GM04503 (cell line): ENCODE measurements around the gene RASAL1.
A peak's percentile ranks its signal among the peaks of the same experiment; 100 is the strongest.

Experiments
- DNase-seq: peaks from one replicate; pipeline ENCODE4 v3.0.0-alpha.2; 2012; ENCODE audit warnings: low read depth

RASAL1 gene

DNA sequence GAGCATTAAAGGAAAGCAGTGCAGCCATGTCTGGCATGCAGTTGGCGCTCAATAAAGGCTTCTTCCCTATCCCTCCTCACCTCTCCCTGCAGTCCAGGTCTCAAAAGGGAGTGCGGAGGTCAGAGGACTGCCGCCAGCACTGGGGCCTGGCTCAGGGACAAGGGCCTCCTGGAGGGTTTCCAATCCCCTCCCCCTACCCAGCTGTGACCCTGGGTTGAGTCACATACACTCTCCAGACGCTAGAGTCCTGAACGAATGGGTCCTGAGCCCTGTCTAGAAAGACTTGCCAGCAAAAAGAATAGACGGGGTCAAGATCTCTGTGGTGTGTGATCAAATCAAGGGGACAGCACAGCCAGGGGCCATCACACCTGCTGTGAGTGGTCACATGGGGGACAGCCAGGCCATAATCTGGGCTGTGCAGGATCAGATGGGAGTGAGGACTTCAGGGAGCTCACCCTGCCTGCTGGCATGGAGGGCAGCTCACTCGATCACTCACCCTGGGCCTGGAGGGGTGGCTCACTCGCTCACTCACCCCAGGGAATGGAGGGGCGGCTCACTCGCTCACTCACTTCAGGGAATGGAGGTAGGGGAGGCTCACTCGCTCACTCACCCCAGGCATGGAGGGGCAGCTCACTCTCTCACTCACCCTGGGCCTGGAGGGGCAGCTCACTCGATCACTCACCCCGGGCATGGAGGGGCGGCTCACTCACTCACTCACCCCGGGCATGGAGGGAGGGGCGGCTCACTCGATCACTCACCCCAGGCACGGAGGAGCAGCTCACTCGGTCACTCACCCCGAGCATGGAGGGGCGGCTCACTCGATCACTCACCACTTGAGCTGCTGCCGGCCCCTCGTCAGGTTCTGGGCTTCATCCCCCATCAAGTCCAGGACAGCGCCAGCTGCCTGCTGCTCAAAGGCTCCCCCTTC lies 26.8 kb upstream of the RASAL1 start:
- DNase-seq, result no peak

DNA sequence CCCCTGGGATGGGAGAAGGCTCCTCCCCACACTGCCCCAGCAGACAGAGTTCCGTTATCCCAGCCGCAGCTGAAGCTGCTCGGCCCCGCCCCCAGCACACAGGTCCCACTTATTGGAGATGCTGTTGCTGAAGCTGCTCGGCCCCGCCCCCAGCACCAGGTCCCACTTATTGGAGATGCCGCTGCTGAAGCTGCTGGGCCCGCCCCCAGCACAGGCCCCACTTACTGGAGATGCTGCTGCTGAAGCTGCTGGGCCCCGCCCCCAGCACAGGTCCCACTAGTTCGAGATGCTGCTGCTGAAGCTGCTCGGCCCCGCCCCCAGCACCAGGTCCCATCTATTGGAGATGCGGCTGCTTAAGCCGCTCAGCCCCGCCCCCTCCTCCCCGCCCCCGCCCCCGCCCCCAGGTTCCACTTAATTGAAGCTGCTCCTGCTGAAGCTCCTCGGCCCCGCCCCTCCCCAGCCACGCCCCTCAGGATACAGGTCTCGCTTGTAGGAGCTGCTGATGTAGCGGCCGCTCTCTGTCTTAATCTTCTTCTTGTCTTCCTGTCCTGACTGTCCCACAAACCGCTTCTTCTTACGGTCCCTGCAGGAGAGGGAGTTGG lies 26.0 kb upstream of the RASAL1 start:
- DNase-seq, result no peak

DNA sequence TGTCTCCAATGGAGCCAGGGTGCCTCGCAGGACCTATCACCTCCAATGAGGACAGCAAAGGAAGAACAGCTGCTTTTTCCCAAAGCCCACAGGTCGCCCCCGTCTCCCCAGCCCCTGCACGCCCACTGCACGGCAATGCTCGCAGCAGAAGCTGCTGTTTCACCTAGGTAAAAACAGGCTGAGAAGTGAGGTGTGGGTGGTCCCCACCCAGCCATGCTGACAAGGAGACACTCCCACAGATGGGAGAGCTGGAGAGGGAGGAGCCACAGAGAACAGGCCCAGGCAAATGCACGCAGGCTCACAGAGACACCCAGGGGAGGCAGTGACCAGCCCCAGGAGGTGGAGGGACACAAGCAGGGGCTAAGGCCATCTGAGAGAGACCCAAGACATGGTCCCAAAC lies 24.4 kb upstream of the RASAL1 start:
- DNase-seq, result no peak

DNA sequence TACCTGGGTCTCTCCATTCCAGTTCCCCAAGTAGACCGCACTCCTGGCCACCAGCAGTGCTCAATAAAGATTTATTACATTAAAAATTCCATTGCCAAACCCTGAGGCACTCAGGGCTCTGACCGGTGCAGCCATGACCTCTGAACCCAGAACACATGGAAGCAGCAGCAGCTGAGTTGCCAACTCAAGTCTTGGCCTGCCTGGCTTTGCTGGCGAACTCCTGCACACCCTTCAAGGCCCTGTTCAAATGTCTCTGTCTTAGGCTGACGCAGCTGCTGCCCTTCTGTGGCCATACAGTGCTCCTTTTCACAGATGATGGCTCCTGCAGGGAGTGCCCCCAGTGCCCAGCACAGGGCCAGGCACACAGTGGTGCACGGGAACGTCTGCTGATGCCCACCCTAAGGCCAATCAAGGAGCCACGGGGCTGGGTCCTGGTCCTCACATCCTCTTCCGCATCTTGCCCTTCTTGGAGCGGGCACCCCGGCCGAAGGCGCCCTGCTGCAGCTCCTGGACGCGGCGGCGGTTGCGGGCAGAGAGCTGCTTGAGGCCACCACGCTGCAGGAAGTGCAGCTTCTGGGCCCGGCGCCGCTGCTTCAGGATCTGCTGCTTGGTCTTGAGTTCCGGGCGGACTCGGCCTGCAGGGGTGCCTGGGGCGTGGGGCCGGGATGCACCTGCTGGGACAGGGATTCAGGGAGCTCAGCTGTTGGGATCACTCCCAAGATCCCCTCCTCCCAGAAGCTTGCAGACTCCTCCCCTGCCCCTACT lies 23.1 kb upstream of the RASAL1 start:
- no peak for DNase-seq

DNA sequence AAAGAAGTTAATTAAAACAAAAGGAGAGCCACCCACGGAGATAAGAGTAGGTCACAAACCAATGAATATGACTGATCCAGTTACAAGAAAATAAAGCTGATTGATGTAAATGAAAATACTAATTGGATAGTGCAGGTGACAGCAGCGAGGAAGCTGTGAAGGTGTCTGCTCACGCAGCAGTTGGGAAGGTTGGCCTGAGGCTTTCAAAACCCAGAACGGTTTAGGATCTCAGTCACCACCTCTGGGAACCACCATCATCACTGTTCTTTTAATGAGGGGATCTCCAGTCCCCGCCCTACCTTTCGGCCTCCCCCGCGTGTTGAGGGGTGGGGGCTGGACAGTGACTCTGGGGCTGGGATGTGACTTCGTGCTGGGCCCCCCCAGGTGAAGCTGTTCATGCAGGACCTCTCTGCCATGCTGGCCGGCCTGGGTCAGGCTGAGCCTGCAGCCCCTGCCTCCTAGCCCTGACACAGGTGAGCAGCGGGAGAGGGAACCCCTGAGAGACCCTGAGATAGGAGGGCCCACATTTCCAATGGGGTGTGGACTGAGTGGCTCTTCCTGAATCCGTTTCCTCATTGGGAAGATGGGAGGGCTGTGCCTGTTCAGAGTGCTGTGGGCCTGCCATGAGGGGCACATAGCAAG lies 21.8 kb upstream of the RASAL1 start:
- no peak for DNase-seq

DNA sequence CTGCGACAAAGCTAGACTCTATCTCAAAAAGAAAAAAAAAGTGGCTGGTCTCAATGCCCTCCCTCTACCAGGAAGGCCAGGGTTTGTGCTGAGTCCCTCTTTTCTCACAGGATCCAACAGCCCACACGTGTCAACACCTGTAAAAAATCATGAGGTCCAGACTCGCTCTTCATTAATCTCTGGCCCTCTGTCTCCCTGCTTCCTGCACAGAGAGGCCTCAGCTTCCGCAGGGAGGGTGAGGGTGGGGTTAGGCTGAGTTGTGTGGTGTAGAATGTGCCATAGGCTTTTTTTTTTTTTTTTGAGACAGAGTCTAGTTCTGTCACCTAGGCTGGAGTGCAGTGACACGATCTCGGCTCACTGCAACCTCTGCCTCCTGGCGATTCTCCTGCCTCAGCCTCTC lies 20.1 kb upstream of the RASAL1 start:
- DNase-seq, result no peak

DNA sequence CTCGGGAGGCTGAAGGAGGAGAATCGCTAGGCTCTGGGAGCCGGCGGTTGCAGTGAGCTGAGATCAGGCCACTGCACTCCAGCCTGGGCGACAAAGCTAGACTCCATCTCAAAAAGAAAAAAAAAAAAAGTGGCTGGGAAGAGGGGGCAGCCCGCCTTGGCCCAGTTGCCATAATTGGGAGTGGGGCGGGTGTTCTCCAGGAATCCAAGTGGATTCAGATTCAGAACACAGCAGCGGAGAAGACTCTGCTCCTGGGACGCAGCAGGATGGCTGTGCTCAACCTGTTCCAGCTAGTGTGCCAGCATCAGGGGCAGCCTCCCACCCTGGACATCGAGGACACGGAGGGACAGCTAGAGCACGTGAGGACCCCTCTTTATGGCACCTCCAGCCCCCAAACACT lies 19.5 kb upstream of the RASAL1 start:
- no peak for DNase-seq

DNA sequence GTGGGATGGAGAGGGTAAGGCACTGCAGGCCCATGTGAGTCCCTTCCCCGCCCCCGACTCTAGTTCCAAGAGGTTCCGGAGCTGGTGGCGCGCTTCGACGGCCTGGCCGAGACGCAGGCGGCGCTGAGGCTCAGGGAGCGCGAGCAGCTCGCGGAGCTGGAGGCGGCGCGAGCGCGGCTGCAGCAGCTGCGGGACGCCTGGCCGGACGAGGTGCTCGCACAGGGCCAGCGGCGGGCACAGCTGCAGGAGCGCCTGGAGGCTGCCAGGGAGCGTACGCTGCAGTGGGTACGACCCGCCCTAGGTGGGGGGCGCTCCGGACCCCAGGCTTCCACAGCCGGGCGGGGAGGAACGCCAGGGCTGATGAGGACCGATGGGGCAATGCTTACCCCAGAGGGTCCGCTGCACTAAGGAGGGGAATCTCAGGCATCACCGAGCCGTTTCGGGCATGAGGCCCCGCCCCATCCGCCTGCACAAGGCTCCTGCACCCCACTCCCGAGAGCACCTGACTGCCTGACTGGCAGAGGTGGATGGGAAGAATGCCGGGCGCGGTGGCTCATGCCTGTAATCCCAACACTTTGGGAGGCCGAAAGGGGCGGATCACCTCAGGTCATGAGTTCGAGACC lies 18.9 kb upstream of the RASAL1 start:
- DNase-seq, result no peak

DNA sequence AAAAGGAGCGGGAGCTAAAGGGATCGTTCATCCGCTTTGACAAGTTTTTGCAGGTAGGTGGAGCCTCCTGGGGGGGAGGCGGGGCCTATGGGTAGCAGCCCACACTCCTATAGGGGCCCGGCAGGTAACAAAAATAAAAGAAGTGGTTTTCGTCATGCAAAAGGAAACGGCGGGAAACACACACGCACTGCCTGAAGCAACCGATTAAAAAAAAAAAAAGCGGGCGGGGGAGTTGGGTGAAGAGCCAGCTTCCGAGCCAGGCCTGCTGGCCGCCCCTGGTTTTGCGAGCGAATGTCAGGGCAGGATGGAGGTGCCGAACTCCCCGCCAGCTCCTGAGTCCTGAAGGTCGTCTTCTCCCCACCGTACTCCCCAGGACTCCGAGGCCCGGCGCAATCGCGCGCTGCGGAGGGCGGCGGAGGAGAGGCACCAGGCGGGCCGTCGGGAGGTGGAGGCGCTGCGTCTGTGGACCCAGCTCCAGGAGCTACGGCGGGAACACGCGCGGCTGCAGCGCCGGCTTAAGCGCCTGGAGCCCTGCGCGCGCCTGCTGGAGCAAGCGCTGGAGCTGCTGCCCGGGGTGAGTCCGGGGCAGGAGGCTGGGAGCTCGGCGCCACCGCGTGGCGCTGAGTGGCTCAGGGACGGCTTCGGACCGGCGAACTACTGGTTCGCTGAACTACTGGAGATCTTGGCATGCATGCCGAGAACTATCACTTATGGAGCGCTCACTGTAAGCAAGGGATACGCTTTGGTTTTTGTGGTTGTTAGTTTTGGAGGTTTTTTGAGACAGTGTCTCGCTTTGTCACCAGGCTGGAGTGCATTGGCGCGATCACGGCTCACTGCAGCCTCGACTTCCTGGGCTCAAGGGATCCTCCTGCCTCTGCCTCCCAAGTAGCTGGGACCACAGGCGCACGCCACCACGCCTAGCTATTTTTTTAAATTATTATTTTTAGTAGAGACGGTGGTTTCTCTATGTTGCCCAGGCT lies 17.6 kb upstream of the RASAL1 start:
- DNase-seq, result peak; percentile 13

DNA sequence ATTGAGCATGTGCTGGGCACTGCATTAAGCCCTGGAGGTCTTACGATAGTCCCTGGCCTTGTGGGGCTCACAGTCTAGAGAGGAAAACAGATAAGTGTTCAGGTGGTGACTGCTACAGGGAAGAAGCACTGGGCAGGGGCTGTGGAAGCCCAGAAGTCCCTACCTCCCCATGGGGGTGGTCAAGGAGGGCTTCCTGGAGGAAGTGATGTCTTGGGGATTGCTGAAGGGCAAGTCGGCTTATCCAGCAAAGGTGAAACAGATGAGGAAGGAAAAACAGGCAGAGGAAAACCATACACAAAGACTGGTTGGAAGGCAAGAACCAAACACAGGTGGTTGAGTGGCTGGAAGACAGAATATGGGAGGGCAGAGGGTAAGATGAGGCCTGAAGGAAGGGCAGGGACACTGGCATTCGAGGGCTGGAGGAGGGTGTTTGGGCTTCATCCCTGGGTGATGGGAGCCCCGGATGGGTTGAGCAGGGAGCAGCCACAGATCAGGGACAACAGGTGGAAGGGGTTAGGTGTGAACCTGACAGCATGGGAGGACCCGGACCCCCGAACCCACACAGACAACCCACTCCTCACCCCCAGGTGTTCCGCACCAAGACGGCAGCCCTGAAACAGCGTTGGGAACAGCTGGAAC lies 16.8 kb upstream of the RASAL1 start:
- no peak for DNase-seq

DNA sequence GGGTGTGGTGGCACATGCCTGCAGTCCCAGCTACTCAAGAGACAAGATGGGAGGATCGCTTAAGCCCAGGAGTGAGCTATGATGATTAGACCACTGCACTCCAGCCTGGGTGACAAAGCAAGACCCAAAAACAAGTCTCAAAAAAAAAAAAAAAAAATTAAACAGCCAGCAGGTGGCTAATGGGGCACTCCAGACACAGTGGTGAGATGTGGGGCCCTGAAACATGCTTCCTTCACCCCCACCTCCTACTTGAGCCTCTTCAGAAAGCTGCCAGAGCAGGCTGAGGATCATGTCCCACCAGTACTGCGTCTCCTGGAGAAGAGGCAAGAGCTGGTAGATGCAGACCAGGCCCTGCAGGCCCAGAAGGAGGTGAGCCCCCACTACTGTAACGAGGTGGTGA lies 16.1 kb upstream of the RASAL1 start:
- no peak for DNase-seq

DNA sequence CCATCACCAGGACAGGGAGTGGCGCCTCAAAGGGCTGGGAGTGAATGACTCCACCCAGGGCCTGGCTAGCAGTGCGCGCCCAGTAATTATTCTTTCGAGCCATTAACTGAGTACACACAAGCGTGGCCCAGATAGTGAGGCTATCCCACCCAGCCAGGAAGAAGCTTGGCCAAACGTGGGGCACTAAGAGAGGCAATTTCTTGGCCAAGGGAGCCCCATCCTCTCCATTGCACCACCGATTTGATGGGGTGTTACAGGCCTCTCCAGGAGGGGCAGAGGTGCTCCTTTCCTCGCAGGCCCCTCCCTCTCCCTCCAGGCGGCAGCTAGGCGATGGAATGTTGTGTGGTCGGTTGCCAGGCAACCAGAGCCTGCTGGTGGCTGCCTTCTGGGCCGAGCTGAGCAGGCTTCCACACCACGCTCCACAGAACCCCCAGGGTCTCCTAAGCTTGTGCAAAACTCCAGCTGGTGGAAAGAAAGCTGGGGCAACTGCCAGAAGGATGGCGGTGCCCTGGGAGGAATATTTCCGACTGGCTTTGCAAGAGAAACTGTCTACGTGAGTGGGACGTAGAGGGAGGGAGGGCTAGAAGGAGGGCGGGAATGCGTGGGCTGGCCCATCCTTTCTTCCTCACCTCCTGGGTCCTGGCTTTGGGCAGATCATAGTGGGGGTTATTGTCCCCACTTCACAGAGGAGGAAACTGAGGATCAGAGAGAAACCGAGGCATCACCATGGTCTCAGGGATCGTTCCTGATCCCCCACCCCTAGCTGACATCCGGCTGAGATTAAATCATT lies 14.0 kb upstream of the RASAL1 start, which contains the start of gene CFAP73:
Gene CFAP73, plus strand, starts transcription at position 364 of the 790 bp plus-strand sequence. Its CDS starts 134 bp downstream, at position 498.
- peak; percentile 52 for DNase-seq

DNA sequence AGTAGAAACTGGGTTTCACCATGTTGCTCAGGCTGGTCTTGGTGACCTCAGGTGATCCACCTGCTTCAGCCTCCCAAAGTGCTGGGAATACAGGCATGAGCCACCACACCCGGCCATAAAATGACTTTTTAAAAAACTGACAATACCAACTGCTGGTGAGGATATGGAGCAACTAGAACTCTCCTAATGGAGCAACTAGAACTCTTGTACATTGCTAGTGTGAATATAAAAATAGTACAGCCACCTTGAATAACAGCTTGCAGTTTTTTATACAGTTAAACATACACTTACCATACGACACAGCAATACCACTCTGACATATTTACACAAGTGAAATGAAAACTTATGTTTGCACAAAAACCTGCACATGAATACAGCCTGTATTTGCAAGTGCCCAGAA lies 11.4 kb upstream of the RASAL1 start:
- no peak for DNase-seq

DNA sequence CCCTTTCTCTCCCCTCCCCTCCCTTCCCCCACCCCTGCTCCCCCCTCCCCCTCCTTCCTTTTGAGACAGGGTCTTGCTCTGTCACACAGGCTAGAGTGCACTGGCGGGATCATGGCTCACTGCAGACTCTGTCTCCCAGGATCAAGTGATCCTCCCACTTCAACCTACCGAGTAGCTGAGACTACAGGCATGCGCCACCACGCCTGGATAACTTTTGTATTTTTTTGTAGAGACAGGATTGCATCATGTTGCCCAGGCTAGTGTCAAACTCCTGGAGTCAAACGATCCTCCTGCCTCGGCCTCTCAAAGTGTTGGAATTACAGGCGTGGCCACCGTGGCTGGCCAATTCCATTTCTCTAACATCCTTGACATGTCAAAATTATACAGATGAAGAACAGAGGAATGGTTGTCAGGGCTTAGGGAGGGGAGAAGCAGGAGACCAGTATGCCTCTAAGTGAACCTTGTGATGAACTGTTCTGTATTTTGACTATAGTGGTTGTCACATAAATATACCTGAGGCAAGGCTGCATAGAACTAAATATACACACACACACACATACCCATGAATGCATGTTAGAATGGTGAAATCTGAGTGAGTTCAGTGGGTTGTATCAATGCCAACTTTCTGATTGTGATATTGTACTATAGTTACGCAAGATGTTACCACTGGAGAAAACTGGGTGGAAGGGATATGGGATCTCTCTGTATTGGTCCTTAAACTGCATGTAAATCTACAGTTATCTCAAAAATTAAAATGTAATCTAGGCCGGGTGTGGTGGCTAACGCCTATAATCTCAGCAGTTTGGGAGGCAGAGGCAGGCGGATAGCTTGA lies 10.4 kb upstream of the RASAL1 start:
- DNase-seq, result no peak

DNA sequence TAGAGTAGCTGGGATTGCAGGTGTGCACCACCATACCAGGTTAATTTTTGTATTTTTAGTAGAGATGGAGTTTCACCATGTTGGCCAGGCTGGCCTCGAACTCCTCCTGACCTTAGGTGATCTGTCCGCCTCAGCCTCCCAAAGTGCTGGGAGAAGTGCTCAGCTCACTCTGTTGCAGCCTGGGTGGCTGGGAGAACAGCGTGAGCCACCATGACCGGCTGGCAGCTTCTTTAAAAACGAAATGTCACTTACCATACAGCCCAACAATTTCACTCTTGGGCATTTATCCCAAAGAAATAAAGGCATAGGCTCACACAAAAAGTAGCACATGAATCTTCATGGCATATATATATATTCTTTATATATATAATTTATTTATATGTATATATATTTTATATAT lies 9.2 kb upstream of the RASAL1 start:
- DNase-seq, result no peak

DNA sequence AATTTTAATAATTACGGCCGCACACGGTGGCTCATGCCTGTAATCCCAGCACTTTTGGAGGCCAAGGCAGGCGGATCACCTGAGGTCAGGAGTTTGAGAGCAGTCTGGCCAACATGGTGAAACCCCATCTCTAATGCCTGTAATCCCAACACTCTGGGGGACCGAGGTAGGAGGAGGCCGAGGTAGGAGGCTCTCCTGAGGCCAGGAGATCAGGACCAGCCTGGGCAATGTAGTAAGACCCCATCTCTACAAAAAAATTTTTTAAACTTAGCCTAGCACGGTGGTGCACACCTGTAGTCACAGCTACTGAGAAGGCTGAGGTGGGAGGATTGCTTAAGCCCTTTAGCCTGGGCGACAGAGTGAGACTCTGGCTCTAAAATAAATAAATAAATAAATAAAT lies 8.4 kb upstream of the RASAL1 start:
- DNase-seq, result no peak

DNA sequence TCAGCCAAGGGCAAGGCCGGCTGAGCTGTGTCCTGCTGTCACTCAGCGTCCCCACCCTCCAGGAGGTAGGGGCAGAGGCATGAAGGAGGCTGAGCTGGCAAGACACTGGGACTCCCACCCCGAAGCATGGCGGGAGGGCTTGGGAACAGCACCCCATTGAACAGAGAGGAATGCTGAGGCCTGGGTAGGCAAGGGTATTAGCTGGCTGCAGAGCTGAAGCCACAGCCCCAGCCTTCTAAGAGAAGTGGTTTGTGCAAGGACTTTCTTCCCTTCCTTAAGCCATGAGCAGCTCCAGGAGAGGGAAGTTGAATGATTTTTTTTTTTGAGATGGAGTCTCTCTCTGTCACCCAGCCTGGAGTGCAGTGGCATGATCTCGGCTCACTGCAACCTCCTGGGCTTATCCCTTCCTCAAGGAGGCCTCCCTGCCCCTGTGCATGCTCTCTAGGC lies 7.3 kb upstream of the RASAL1 start:
- no peak for DNase-seq

DNA sequence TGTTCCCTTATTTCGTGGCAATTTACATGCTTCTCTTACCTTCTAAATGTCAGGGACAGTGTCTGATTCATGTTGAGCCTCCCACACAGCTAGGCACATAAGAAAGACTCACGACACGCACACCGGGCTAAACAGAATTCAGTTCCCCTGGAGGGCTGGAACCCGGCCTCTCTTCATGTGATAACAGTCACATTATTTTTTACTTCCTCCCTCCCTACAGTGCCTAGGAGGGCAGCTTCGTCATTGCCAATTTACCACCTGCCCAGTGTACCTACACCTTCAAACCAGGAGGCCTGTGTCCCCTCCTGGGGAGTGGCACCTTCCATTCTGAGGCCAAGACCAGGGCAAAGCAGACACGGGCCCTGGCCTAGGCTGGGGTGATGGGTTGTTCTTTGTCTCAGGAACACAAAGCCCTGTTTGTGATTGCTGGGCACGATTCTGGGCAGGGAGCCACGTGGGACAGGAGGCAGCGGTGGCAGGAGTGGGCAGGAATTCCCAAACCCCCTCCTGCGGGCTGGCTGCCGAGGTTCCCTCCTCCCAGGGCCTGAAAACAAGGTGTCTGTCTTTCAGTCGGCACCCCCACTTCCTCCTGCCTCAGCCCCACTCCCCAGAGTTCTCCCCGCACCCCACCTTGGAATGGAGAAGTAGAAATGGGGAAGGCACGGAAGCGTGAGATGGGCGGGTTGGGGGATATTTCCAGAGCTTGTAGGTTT lies 6.8 kb upstream of the RASAL1 start:
- DNase-seq, result no peak
